ENCODE data around the gene RFC5. TPM values are rescaled to one million over a fixed set of nuclear protein-coding genes. Genes with fewer than 3 reads are reported as not detected.
"Not testable (repeated sequence)": the region's sequence is repeated elsewhere in the genome, so short reads cannot be mapped to it uniquely, and the experiment has no call there.

The RFC5 gene
- total RNA-seq, 4 donors from 2014 or later, result 4.8 to 17.3 (median 8.4) TPM

DNA sequence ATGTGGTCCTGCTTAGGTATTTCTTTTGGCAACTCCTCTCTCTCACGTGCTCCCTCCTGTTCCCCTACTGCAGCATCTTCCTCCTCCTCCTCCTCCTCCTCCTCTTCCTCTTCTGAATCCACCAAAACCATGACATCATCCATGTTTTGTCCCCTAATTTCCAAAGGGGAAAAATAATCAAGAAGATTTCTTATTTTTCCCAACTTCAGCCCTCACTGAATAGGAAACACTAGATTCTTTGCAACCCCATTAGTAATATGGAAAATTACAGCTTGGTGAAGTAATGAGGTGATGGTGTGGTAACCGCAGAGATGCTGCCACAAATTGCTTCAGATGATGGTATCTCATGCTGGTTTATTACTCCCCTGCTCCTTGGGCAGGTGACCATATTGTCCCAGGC is 51.9 kb downstream of the RFC5 start:
- WGBS, 2 donors, result 80 to 86% methylated on average over 2 of the region's 2 CpGs
- Histone ChIP-seq H3K4me3 (no peak overlapping the region), H3K4me1 (peaks cover 0 to 16% (median 2%) of the 10 kb centered on the region in 4 donors), H3K27ac (no peak overlapping the region), H3K9me3 (no peaks in the 10 kb centered on the region), H3K36me3 (peaks cover 0 to 36% (median 3%) of the 10 kb centered on the region in 3 donors), H3K27me3 (no peaks in the 10 kb centered on the region)
- TF ChIP-seq, protein P1, sequence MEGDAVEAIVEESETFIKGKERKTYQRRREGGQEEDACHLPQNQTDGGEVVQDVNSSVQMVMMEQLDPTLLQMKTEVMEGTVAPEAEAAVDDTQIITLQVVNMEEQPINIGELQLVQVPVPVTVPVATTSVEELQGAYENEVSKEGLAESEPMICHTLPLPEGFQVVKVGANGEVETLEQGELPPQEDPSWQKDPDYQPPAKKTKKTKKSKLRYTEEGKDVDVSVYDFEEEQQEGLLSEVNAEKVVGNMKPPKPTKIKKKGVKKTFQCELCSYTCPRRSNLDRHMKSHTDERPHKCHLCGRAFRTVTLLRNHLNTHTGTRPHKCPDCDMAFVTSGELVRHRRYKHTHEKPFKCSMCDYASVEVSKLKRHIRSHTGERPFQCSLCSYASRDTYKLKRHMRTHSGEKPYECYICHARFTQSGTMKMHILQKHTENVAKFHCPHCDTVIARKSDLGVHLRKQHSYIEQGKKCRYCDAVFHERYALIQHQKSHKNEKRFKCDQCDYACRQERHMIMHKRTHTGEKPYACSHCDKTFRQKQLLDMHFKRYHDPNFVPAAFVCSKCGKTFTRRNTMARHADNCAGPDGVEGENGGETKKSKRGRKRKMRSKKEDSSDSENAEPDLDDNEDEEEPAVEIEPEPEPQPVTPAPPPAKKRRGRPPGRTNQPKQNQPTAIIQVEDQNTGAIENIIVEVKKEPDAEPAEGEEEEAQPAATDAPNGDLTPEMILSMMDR (IDR thresholded peaks at IDR 0.05), result no peak
- no peak for TF ChIP-seq EP300 (IDR thresholded peaks at IDR 0.05)
- TF ChIP-seq POLR2A (IDR thresholded peaks at IDR 0.05), result no peak
- DNase-seq (ENCODE audit: low spot score in 2 of 2), result no peak

- WGBS, 2 donors, result 93 to 94% methylated on average over 3 of the region's 3 CpGs
- H3K36me3 ChIP-seq, result peaks cover 0 to 43% (median 0%) of the 10 kb centered on the region in 3 donors
Measured at GRCh38 chr12:118070650-118071049, 54.1 kb downstream of the RFC5 start.

DNA sequence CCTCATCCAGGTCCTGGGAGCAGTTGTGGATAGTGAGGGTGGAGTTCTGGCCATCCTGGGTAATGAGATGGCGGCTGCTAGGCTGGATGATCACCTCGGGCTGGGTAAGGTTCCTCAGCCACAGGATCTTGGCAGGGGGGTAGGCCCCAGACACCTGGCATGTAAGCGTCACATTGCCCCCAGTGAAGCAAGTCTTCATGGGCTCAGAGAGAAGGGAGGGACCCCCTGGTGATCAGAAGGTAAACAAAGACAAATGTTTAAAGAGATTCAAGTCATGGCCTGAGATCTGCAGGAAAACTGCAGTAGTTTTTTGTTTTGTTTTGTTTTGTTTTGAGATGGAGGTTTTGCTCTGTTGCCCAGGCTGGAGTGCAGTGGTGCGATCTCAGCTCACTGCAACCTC is 57.3 kb downstream of the RFC5 start:
- TF ChIP-seq POLR2A (IDR thresholded peaks at IDR 0.05) (no peak), EP300 (IDR thresholded peaks at IDR 0.05) (no peak)
- TF ChIP-seq, protein P1 (IDR thresholded peaks at IDR 0.05), result no peak
- 81 to 83% methylated on average over 4 of the region's 4 CpGs for WGBS, 2 donors
- Histone ChIP-seq H3K4me3 (no peak overlapping the region), H3K9me3 (peaks cover 0 to 3% (median 0%) of the 10 kb centered on the region in 4 donors), H3K27ac (peak overlapping the region in 1 of 4 donors; percentile 16), H3K36me3 (peaks cover 0 to 65% (median 0%) of the 10 kb centered on the region in 3 donors), H3K4me1 (no peaks in the 10 kb centered on the region), H3K27me3 (no peaks in the 10 kb centered on the region)
- DNase-seq (ENCODE audit: low spot score in 2 of 2), result no peak

More at GRCh38 chr12:118070650-118071049, 54.1 kb downstream of the RFC5 start:
- no peaks in the 10 kb centered on the region for H3K27me3 ChIP-seq
- H3K4me1 ChIP-seq, result no peaks in the 10 kb centered on the region
- DNase-seq (ENCODE audit: low spot score in 2 of 2), result no peak
- no peaks in the 10 kb centered on the region for H3K9me3 ChIP-seq
- no peak overlapping the region for H3K4me3 ChIP-seq
- H3K27ac ChIP-seq, result no peak overlapping the region
- TF ChIP-seq EP300 (IDR thresholded peaks at IDR 0.05), result no peak
- no peak for TF ChIP-seq POLR2A (IDR thresholded peaks at IDR 0.05)
- TF ChIP-seq, protein P1 (IDR thresholded peaks at IDR 0.05), result no peak

- H3K9me3 ChIP-seq; H3K27me3 ChIP-seq; H3K4me3 ChIP-seq; H3K4me1 ChIP-seq; H3K27ac ChIP-seq; DNase-seq (ENCODE audit: low spot score in 2 of 2): not testable (repeated sequence)
- H3K36me3 ChIP-seq, result peaks cover 0 to 58% (median 11%) of the 10 kb centered on the region in 3 donors
- 92 to 95% methylated on average over 9 of the region's 9 CpGs for WGBS, 2 donors
Measured at GRCh38 chr12:118081521-118081920, 65.0 kb downstream of the RFC5 start.

Small RNA genes within 50 kb of the gene (small RNA-seq; reads per million reads assigned to genes)
- gene AC131159.1, result not detected

Other genes with a start within 250 kb of the RFC5 start
- under 1 TPM in 1 of 4 donors, not detected in 3; under 0.01 TPM for gene KSR2, start 47.7 kb upstream of the RFC5 start, total RNA-seq
- gene WSB2, start 44.5 kb downstream of the RFC5 start, total RNA-seq, result 10 to 100 TPM; 39.8 to 66.9 (median 48.0) TPM
- gene VSIG10, start 87.3 kb downstream of the RFC5 start, total RNA-seq, result 10 to 100 TPM; 26.8 to 53.1 (median 34.0) TPM
- gene PEBP1, start 119.4 kb downstream of the RFC5 start, total RNA-seq, result 100 to 1,000 TPM; 380 to 704 (median 496) TPM

Measured in tibial nerve (tissue), 4 donors.